ENCODE results near the gene MIF4GD.

The MIF4GD gene

GRCh38 chr17:75239214-75239613 is 31.8 kb downstream of the MIF4GD start:
- Histone ChIP-seq H3K27ac (ENCODE audit: low read length) (no peak overlapping the region), H3K36me3 (ENCODE audit: insufficient read depth, low read depth, low read length) (peaks cover 92% of the 10 kb centered on the region)

GRCh38 chr17:75238684-75239191 is 32.3 kb downstream of the MIF4GD start:
- Histone ChIP-seq H3K27ac (ENCODE audit: low read length) (no peak overlapping the region), H3K4me3 (ENCODE audit: low read length) (no peak overlapping the region), H3K9me3 (ENCODE audit: insufficient read depth, low read depth, low read length) (no peaks in the 10 kb centered on the region), H3K27me3 (ENCODE audit: insufficient read depth, low read length) (no peaks in the 10 kb centered on the region), H3K4me1 (ENCODE audit: insufficient read depth, low read length) (no peaks in the 10 kb centered on the region), H3K9ac (ENCODE audit: low read depth, low read length) (no peak overlapping the region), H3K36me3 (ENCODE audit: insufficient read depth, low read depth, low read length) (peaks cover 90% of the 10 kb centered on the region)

More at GRCh38 chr17:75239214-75239613, 31.8 kb downstream of the MIF4GD start:
- no peaks in the 10 kb centered on the region for H3K4me1 ChIP-seq (ENCODE audit: insufficient read depth, low read length)
- no peak overlapping the region for H3K4me3 ChIP-seq (ENCODE audit: low read length)
- H3K9ac ChIP-seq (ENCODE audit: low read depth, low read length), result no peak overlapping the region
- H3K9me3 ChIP-seq (ENCODE audit: insufficient read depth, low read depth, low read length), result no peaks in the 10 kb centered on the region
- no peaks in the 10 kb centered on the region for H3K27me3 ChIP-seq (ENCODE audit: insufficient read depth, low read length)

- Histone ChIP-seq H3K9me3 (ENCODE audit: insufficient read depth, low read depth, low read length) (no peaks in the 10 kb centered on the region), H3K4me3 (ENCODE audit: low read length) (no peak overlapping the region), H3K4me1 (ENCODE audit: insufficient read depth, low read length) (no peaks in the 10 kb centered on the region), H3K27ac (ENCODE audit: low read length) (no peak overlapping the region), H3K27me3 (ENCODE audit: insufficient read depth, low read length) (no peaks in the 10 kb centered on the region), H3K36me3 (ENCODE audit: insufficient read depth, low read depth, low read length) (peaks cover 87% of the 10 kb centered on the region), H3K9ac (ENCODE audit: low read depth, low read length) (no peak overlapping the region)
Measured at GRCh38 chr17:75238020-75238580, 32.9 kb downstream of the MIF4GD start.

GRCh38 chr17:75237100-75238014 is 33.7 kb downstream of the MIF4GD start:
- H3K4me3 ChIP-seq (ENCODE audit: low read length), result no peak overlapping the region
- H3K36me3 ChIP-seq (ENCODE audit: insufficient read depth, low read depth, low read length), result peaks cover 87% of the 10 kb centered on the region
- H3K9ac ChIP-seq (ENCODE audit: low read depth, low read length), result no peak overlapping the region
- no peaks in the 10 kb centered on the region for H3K9me3 ChIP-seq (ENCODE audit: insufficient read depth, low read depth, low read length)
- no peaks in the 10 kb centered on the region for H3K27me3 ChIP-seq (ENCODE audit: insufficient read depth, low read length)
- no peaks in the 10 kb centered on the region for H3K4me1 ChIP-seq (ENCODE audit: insufficient read depth, low read length)
- no peak overlapping the region for H3K27ac ChIP-seq (ENCODE audit: low read length)

GRCh38 chr17:75232786-75233185 is 38.2 kb downstream of the MIF4GD start:
- no peak overlapping the region for H3K27ac ChIP-seq (ENCODE audit: low read length)
- no peaks in the 10 kb centered on the region for H3K4me1 ChIP-seq (ENCODE audit: insufficient read depth, low read length)
- H3K4me3 ChIP-seq (ENCODE audit: low read length), result no peak overlapping the region
- no peak overlapping the region for H3K9ac ChIP-seq (ENCODE audit: low read depth, low read length)
- no peaks in the 10 kb centered on the region for H3K9me3 ChIP-seq (ENCODE audit: insufficient read depth, low read depth, low read length)
- H3K27me3 ChIP-seq (ENCODE audit: insufficient read depth, low read length), result no peaks in the 10 kb centered on the region
- peaks cover 91% of the 10 kb centered on the region for H3K36me3 ChIP-seq (ENCODE audit: insufficient read depth, low read depth, low read length)

- no peak overlapping the region for H3K4me3 ChIP-seq (ENCODE audit: low read length)
- no peaks in the 10 kb centered on the region for H3K4me1 ChIP-seq (ENCODE audit: insufficient read depth, low read length)
- H3K27ac ChIP-seq (ENCODE audit: low read length), result no peak overlapping the region
- H3K36me3 ChIP-seq (ENCODE audit: insufficient read depth, low read depth, low read length), result peaks cover 89% of the 10 kb centered on the region
- H3K9ac ChIP-seq (ENCODE audit: low read depth, low read length), result no peak overlapping the region
- H3K27me3 ChIP-seq (ENCODE audit: insufficient read depth, low read length), result no peaks in the 10 kb centered on the region
- H3K9me3 ChIP-seq (ENCODE audit: insufficient read depth, low read depth, low read length), result no peaks in the 10 kb centered on the region
Measured at GRCh38 chr17:75231741-75232464, 39.1 kb downstream of the MIF4GD start.

GRCh38 chr17:75231071-75231470 is 40.0 kb downstream of the MIF4GD start:
- Histone ChIP-seq H3K27ac (ENCODE audit: low read length) (no peak overlapping the region), H3K36me3 (ENCODE audit: insufficient read depth, low read depth, low read length) (peaks cover 89% of the 10 kb centered on the region), H3K4me3 (ENCODE audit: low read length) (no peak overlapping the region), H3K9me3 (ENCODE audit: insufficient read depth, low read depth, low read length) (no peaks in the 10 kb centered on the region), H3K27me3 (ENCODE audit: insufficient read depth, low read length) (no peaks in the 10 kb centered on the region), H3K4me1 (ENCODE audit: insufficient read depth, low read length) (no peaks in the 10 kb centered on the region), H3K9ac (ENCODE audit: low read depth, low read length) (no peak overlapping the region)

- Histone ChIP-seq H3K27ac (ENCODE audit: low read length) (no peak overlapping the region), H3K36me3 (ENCODE audit: insufficient read depth, low read depth, low read length) (peaks cover 89% of the 10 kb centered on the region), H3K9ac (ENCODE audit: low read depth, low read length) (no peak overlapping the region), H3K9me3 (ENCODE audit: insufficient read depth, low read depth, low read length) (no peaks in the 10 kb centered on the region), H3K4me1 (ENCODE audit: insufficient read depth, low read length) (no peaks in the 10 kb centered on the region), H3K27me3 (ENCODE audit: insufficient read depth, low read length) (no peaks in the 10 kb centered on the region), H3K4me3 (ENCODE audit: low read length) (no peak overlapping the region)
Measured at GRCh38 chr17:75228847-75229246, 42.2 kb downstream of the MIF4GD start.

GRCh38 chr17:75228305-75228704 is 42.7 kb downstream of the MIF4GD start:
- H3K27me3 ChIP-seq (ENCODE audit: insufficient read depth, low read length), result no peaks in the 10 kb centered on the region
- no peak overlapping the region for H3K9ac ChIP-seq (ENCODE audit: low read depth, low read length)
- H3K36me3 ChIP-seq (ENCODE audit: insufficient read depth, low read depth, low read length), result peaks cover 87% of the 10 kb centered on the region
- H3K9me3 ChIP-seq (ENCODE audit: insufficient read depth, low read depth, low read length), result no peaks in the 10 kb centered on the region
- no peak overlapping the region for H3K27ac ChIP-seq (ENCODE audit: low read length)
- H3K4me3 ChIP-seq (ENCODE audit: low read length), result no peak overlapping the region
- H3K4me1 ChIP-seq (ENCODE audit: insufficient read depth, low read length), result no peaks in the 10 kb centered on the region

GRCh38 chr17:75227729-75228128 is 43.3 kb downstream of the MIF4GD start:
- Histone ChIP-seq H3K9ac (ENCODE audit: low read depth, low read length) (no peak overlapping the region), H3K36me3 (ENCODE audit: insufficient read depth, low read depth, low read length) (peaks cover 86% of the 10 kb centered on the region), H3K27ac (ENCODE audit: low read length) (no peak overlapping the region), H3K4me3 (ENCODE audit: low read length) (no peak overlapping the region), H3K4me1 (ENCODE audit: insufficient read depth, low read length) (no peaks in the 10 kb centered on the region), H3K27me3 (ENCODE audit: insufficient read depth, low read length) (no peaks in the 10 kb centered on the region), H3K9me3 (ENCODE audit: insufficient read depth, low read depth, low read length) (no peaks in the 10 kb centered on the region)

- Histone ChIP-seq H3K27ac (ENCODE audit: low read length) (no peak overlapping the region), H3K36me3 (ENCODE audit: insufficient read depth, low read depth, low read length) (peaks cover 75% of the 10 kb centered on the region), H3K9ac (ENCODE audit: low read depth, low read length) (no peak overlapping the region)
Measured at GRCh38 chr17:75225016-75225415, 46.0 kb downstream of the MIF4GD start.

More at GRCh38 chr17:75225016-75225415, 46.0 kb downstream of the MIF4GD start:
- no peaks in the 10 kb centered on the region for H3K9me3 ChIP-seq (ENCODE audit: insufficient read depth, low read depth, low read length)
- H3K4me3 ChIP-seq (ENCODE audit: low read length), result no peak overlapping the region
- no peaks in the 10 kb centered on the region for H3K27me3 ChIP-seq (ENCODE audit: insufficient read depth, low read length)
- H3K4me1 ChIP-seq (ENCODE audit: insufficient read depth, low read length), result no peaks in the 10 kb centered on the region

Data from iPS-20b (cell line).